Liver (tissue), 9 donors: ENCODE data around the gene ARAP1. TPM values are rescaled to one million over a fixed set of nuclear protein-coding genes. Genes with fewer than 3 reads are reported as not detected.

Experiments
- DNase-seq: peaks from one replicate; pipeline ENCODE4 v3.0.0-alpha.2; 2017; ENCODE audit warnings: low spot score
- H3K27ac ChIP-seq, 2 donors: one replicate each; pipeline ENCODE4 v1.7.0; 2013; ENCODE audit warnings: inconsistent platforms in 2 of 2, low read length in 2 of 2, control low read depth in 1 of 2, low read depth in 1 of 2, mild to moderate bottlenecking in 1 of 2
- H3K27me3 ChIP-seq, 4 donors: one replicate each; pipeline versions ENCODE4 v1.6.1 to v1.7.0; 2013; ENCODE audit warnings: low read length in 3 of 4, inconsistent platforms in 1 of 4, mild to moderate bottlenecking in 1 of 4, moderate library complexity in 1 of 4; ENCODE audit not compliant: control insufficient read depth in 4 of 4, insufficient read depth in 4 of 4
- H3K36me3 ChIP-seq, 4 donors: one replicate each; pipeline versions ENCODE4 v1.6.1 to v1.7.0; 2013; ENCODE audit warnings: low read length in 3 of 4, mild to moderate bottlenecking in 3 of 4, low read depth in 1 of 4, moderate library complexity in 1 of 4; ENCODE audit not compliant: control insufficient read depth in 4 of 4, insufficient read depth in 3 of 4
- H3K4me1 ChIP-seq, 4 donors: one replicate each; pipeline versions ENCODE4 v1.6.1 to v1.7.0; 2013; ENCODE audit warnings: low read length in 3 of 4, mild to moderate bottlenecking in 3 of 4, moderate library complexity in 1 of 4; ENCODE audit not compliant: control insufficient read depth in 4 of 4, insufficient read depth in 4 of 4
- H3K4me3 ChIP-seq, 3 donors: one replicate each; pipeline versions ENCODE4 v1.6.1 to v1.7.0; 2013; ENCODE audit warnings: low read length in 3 of 3, control low read depth in 1 of 3, low read depth in 1 of 3, mild to moderate bottlenecking in 1 of 3
- H3K9ac ChIP-seq, 2 donors: one replicate each; pipeline ENCODE4 v1.7.0; 2013; ENCODE audit warnings: low read length in 2 of 2, mild to moderate bottlenecking in 2 of 2, moderate library complexity in 2 of 2, control low read depth in 1 of 2, low read depth in 1 of 2
- H3K9me3 ChIP-seq, 4 donors: one replicate each; pipeline versions ENCODE4 v1.6.1 to v1.7.0; 2013; ENCODE audit warnings: low read length in 3 of 4; ENCODE audit not compliant: control insufficient read depth in 4 of 4
- FOXA1 ChIP-seq: IDR thresholded peaks from 2 replicates; pipeline ENCODE4 v1.6.1; 2016; ENCODE audit warnings: antibody characterized with exemption
- FOXA2 ChIP-seq: IDR thresholded peaks from 2 replicates; pipeline ENCODE4 v1.6.1; 2016; ENCODE audit warnings: antibody characterized with exemption
- GABPA ChIP-seq, 2 donors: IDR thresholded peaks in 1 of 2; conservative IDR thresholded peaks in 1 of 2; 2 replicates each; pipeline ENCODE4 v1.6.1; 2016; ENCODE audit warnings: antibody characterized with exemption in 2 of 2, mild to moderate bottlenecking in 1 of 2, moderate library complexity in 1 of 2
- HNF4A ChIP-seq, 2 donors: conservative IDR thresholded peaks; 2 replicates each; pipeline ENCODE4 v1.6.1; 2016; ENCODE audit warnings: antibody characterized with exemption in 2 of 2, mild to moderate bottlenecking in 2 of 2
- HNF4G ChIP-seq: IDR thresholded peaks from 2 replicates; pipeline ENCODE4 v1.6.1; 2016; ENCODE audit warnings: antibody characterized with exemption
- JUND ChIP-seq, 2 donors: IDR thresholded peaks; 2 replicates each; pipeline ENCODE4 v1.6.1; 2016; ENCODE audit warnings: antibody characterized with exemption in 2 of 2
- MAX ChIP-seq: IDR thresholded peaks from 2 replicates; pipeline ENCODE4 v1.6.1; 2016; ENCODE audit warnings: antibody characterized with exemption
- NR2F2 ChIP-seq: IDR thresholded peaks from 2 replicates; pipeline ENCODE4 v1.6.1; 2016; ENCODE audit warnings: antibody characterized with exemption
- RAD21 ChIP-seq, 2 donors: IDR thresholded peaks; 2 replicates each; pipeline ENCODE4 v1.6.1; 2016; ENCODE audit warnings: antibody characterized with exemption in 2 of 2, mild to moderate bottlenecking in 2 of 2
- REST ChIP-seq: IDR thresholded peaks from 2 replicates; pipeline ENCODE4 v1.6.1; 2016; ENCODE audit warnings: antibody characterized with exemption, mild to moderate bottlenecking
- RXRA ChIP-seq, 2 donors: IDR thresholded peaks; 2 replicates each; pipeline ENCODE4 v1.6.1; 2017 to 2018; ENCODE audit warnings: antibody characterized with exemption in 2 of 2, mild to moderate bottlenecking in 1 of 2
- SP1 ChIP-seq: IDR thresholded peaks from 2 replicates; pipeline ENCODE4 v1.6.1; 2018; ENCODE audit warnings: antibody characterized with exemption, mild to moderate bottlenecking
- YY1 ChIP-seq: IDR thresholded peaks from 2 replicates; pipeline ENCODE4 v1.6.1; 2016; ENCODE audit warnings: antibody characterized with exemption, mild to moderate bottlenecking
- WGBS: extraction: QIAGEN DNeasy Blood & Tissue Kit; methylation state at CpG from one replicate; pipeline ENCODE4 v1.1.7; 2013; 5-methylcytosine and 5-hydroxymethylcytosine counted together
- polyA plus RNA-seq, 2 donors: library from polyadenylated mRNA; stranded (reverse) in 1 of 2; unstranded in 1 of 2; fragments of 200-250 nt in 1 of 2; fragments of >200 nt in 1 of 2; fragmentation: Nextera tagmentation in 1 of 2; extraction: Ambion mirVana in 1 of 2; gene quantifications; one replicate each; pipeline versions ENCODE4 v1.2.1 to v1.2.3, GENCODE V29; 2013 to 2015
- total RNA-seq, 2 donors: library from RNA; depleted of rRNA; stranded (reverse); fragments of >200 nt; gene quantifications; one replicate each; pipeline ENCODE4 v1.2.3, GENCODE V29; 2014
- TF ChIP-seq, protein P1 (sequence below): IDR thresholded peaks from 2 replicates; pipeline ENCODE4 v1.6.1; 2016; ENCODE audit warnings: antibody characterized with exemption
- TF ChIP-seq, protein P2 (sequence below): IDR thresholded peaks from 2 replicates; pipeline ENCODE4 v1.6.1; 2016; ENCODE audit warnings: antibody characterized with exemption
- TF ChIP-seq, protein P3 (sequence below): fragments of 150-350 bp; IDR thresholded peaks from 2 replicates; pipeline ENCODE4 v1.5.1; 2017; ENCODE audit warnings: improper control_type of control experiment, low read depth, low read length; ENCODE audit not compliant: missing input control
- donor health status: healthy.
- donor health status: healthy.
- donor health status: healthy.
- donor health status: healthy.
- donor health status: healthy.

Gene ARAP1
- total and polyA plus RNA-seq, 4 donors, result 14.4 to 77.8 (median 43.5) TPM

DNA sequence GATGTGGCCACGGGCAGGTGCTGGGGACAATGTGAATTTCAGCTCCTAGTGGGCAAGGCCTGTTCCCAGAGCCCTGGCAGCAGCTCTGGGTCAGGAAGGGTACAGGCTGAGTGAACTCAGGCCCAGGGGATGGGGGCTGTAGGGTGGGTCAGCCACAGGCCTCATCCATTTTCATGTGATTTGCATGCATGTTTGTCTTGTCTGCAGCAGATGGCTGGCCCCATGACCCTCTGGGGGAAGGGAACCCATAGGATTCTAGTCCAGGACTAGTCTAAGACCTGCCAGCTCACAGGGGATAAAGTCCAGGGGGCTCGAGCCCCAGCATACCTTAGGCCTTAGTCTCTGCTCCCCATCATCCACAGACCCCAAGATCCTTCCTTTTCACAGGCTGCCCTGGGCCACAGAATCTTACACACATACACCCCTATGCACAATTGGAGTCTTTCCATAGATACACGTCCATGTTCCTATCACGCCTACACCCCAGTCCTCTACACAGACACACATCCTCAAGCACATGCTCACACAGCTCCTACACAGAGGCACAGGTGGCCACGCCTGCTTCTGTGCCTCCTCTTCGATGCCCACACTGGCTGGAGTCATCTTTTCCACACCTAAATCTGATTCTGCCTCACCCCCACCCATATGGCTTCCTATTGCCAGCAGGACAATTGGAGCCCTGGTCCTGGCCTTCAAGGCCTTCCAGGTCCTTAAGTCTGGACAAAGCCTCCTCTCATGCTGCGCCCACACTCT is 103.6 kb downstream of the ARAP1 start:
- Histone ChIP-seq H3K27me3 (no peaks in the 10 kb centered on the region), H3K36me3 (no peaks in the 10 kb centered on the region), H3K4me3 (no peak overlapping the region), H3K4me1 (no peaks in the 10 kb centered on the region), H3K9me3 (no peaks in the 10 kb centered on the region), H3K9ac (no peak overlapping the region), H3K27ac (no peak overlapping the region)
- DNase-seq, result no peak
- TF ChIP-seq MAX (no peak), JUND (IDR thresholded peaks at IDR 0.05) (no peak), NR2F2 (no peak), GABPA (IDR thresholded peaks at IDR 0.05 in 1 of 2, conservative IDR thresholded peaks at IDR 0.05 in 1 of 2) (no peak), YY1 (no peak), HNF4A (conservative IDR thresholded peaks at IDR 0.05) (no peak), RXRA (IDR thresholded peaks at IDR 0.05) (no peak), RAD21 (IDR thresholded peaks at IDR 0.05) (no peak), FOXA1 (no peak), SP1 (no peak), FOXA2 (no peak), HNF4G (no peak), REST (no peak)
- TF ChIP-seq, protein P1, sequence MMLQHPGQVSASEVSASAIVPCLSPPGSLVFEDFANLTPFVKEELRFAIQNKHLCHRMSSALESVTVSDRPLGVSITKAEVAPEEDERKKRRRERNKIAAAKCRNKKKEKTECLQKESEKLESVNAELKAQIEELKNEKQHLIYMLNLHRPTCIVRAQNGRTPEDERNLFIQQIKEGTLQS, result no peak
- TF ChIP-seq, protein P2, sequence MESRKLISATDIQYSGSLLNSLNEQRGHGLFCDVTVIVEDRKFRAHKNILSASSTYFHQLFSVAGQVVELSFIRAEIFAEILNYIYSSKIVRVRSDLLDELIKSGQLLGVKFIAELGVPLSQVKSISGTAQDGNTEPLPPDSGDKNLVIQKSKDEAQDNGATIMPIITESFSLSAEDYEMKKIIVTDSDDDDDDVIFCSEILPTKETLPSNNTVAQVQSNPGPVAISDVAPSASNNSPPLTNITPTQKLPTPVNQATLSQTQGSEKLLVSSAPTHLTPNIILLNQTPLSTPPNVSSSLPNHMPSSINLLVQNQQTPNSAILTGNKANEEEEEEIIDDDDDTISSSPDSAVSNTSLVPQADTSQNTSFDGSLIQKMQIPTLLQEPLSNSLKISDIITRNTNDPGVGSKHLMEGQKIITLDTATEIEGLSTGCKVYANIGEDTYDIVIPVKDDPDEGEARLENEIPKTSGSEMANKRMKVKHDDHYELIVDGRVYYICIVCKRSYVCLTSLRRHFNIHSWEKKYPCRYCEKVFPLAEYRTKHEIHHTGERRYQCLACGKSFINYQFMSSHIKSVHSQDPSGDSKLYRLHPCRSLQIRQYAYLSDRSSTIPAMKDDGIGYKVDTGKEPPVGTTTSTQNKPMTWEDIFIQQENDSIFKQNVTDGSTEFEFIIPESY, result no peak
- TF ChIP-seq, protein P3, sequence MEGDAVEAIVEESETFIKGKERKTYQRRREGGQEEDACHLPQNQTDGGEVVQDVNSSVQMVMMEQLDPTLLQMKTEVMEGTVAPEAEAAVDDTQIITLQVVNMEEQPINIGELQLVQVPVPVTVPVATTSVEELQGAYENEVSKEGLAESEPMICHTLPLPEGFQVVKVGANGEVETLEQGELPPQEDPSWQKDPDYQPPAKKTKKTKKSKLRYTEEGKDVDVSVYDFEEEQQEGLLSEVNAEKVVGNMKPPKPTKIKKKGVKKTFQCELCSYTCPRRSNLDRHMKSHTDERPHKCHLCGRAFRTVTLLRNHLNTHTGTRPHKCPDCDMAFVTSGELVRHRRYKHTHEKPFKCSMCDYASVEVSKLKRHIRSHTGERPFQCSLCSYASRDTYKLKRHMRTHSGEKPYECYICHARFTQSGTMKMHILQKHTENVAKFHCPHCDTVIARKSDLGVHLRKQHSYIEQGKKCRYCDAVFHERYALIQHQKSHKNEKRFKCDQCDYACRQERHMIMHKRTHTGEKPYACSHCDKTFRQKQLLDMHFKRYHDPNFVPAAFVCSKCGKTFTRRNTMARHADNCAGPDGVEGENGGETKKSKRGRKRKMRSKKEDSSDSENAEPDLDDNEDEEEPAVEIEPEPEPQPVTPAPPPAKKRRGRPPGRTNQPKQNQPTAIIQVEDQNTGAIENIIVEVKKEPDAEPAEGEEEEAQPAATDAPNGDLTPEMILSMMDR, result no peak
- WGBS, result 87% methylated on average over 7 of the region's 7 CpGs
